Esophagus (tissue), 2 donors: ENCODE measurements around the gene CDC26. TPM values are rescaled to one million over a fixed set of nuclear protein-coding genes. Genes with fewer than 3 reads are reported as not detected.

Experiments used
- H3K27ac ChIP-seq, 2 donors: one replicate each; pipeline ENCODE4 v1.5.1; 2013; ENCODE audit warnings: low read depth in 2 of 2, mild to moderate bottlenecking in 2 of 2, inconsistent platforms in 1 of 2, low read length in 1 of 2, moderate library complexity in 1 of 2
- H3K27me3 ChIP-seq, 2 donors: one replicate each; pipeline ENCODE4 v1.6.1; 2013; ENCODE audit warnings: low read length in 2 of 2, control low read depth in 1 of 2, mild to moderate bottlenecking in 1 of 2; ENCODE audit not compliant: insufficient read depth in 2 of 2, control insufficient read depth in 1 of 2
- H3K36me3 ChIP-seq, 2 donors: one replicate each; pipeline ENCODE4 v1.6.1; 2013; ENCODE audit warnings: low read length in 1 of 2; ENCODE audit not compliant: control insufficient read depth in 2 of 2, insufficient read depth in 2 of 2
- H3K4me1 ChIP-seq, 2 donors: one replicate each; pipeline ENCODE4 v1.6.1; 2013; ENCODE audit warnings: low read length in 1 of 2; ENCODE audit not compliant: control insufficient read depth in 2 of 2, insufficient read depth in 2 of 2
- H3K4me3 ChIP-seq, 2 donors: one replicate each; pipeline ENCODE4 v1.5.1; 2013; ENCODE audit warnings: low read length in 2 of 2, mild to moderate bottlenecking in 2 of 2, low read depth in 1 of 2, moderate library complexity in 1 of 2
- H3K9me3 ChIP-seq, 2 donors: one replicate each; pipeline ENCODE4 v1.6.1; 2013; ENCODE audit warnings: mild to moderate bottlenecking in 2 of 2, low read depth in 1 of 2, low read length in 1 of 2, moderate library complexity in 1 of 2; ENCODE audit not compliant: control insufficient read depth in 2 of 2, insufficient read depth in 1 of 2
- WGBS, 2 donors: extraction: QIAGEN DNeasy Blood & Tissue Kit; methylation state at CpG; one replicate each; pipeline ENCODE4 v1.1.7; 2013; 5-methylcytosine and 5-hydroxymethylcytosine counted together
- polyA plus RNA-seq, 2 donors: library from polyadenylated mRNA; stranded (reverse); fragments of 200-250 nt; gene quantifications; one replicate each; pipeline ENCODE4 v1.2.3, GENCODE V29; 2013
- donor health status: healthy with polysubstance abuse.
- donor health status: Bipolar disorder and iron deficiency.

Gene CDC26
- polyA plus RNA-seq, 2 donors, result 13.5 to 27.9 TPM

DNA sequence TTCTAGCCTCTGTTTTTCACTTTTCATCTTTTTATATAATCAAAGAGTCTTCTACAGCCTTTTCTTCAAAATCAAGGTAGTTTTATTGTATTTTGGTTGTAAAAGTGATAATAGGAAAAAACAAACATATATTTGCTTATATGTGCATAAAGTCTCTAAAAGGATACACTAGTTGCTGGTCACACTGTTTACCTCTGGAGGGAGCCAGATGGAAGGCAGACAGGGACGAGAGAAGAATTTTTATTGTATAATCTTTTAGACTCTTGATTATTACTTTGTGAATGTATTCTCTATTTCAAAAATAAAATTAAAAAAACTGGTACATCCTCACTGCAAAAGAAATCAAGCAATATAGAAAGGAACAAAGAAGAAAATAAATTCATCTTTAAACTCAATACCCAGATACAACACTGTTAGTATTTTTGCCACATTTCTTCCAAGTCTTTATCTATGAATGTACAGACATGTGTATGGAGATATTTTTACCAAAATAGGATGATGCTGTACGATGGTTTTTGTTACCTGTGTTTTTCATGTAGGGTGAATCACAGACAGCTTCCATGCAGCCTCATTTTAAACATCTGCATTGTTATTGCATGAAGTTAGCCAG, 33.9 kb upstream of the CDC26 start:
- Histone ChIP-seq H3K4me3 (no peak overlapping the region), H3K27me3 (no peaks in the 10 kb centered on the region), H3K4me1 (no peaks in the 10 kb centered on the region), H3K9me3 (no peaks in the 10 kb centered on the region), H3K36me3 (no peaks in the 10 kb centered on the region), H3K27ac (no peak overlapping the region)
- 7 to 11% methylated on average over 2 of the region's 2 CpGs for WGBS, 2 donors

DNA sequence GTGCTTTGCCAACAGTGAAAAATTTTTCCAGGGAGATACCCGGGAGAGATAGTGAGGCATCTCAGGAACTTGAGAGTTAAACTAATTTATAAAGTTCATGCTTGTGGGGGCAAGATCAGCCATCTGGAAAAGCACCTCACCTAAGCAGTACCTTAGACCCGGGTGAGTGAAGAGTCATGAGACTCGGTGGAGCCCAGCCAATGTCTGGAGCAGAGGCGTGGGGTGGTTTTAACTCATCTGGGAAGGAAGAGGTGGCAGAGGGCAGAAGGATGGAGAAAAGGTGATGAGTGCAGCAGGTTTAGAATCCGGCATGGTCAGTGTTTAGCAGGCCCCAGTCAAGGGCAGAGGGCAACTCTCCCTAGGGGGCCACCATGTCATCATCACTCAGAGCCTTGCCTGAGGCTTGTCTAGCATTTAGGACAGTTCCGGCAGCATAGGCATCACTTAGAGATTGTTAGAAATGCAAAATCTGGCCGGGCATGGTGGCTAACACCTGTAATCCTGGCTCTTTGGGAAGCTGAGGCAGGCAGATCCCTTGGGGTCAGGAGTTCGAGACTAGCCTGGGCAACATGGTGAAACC, 32.1 kb upstream of the CDC26 start:
- H3K4me3 ChIP-seq, result no peak overlapping the region
- WGBS, 2 donors, result 65 to 70% methylated on average over 8 of the region's 8 CpGs
- no peak overlapping the region for H3K27ac ChIP-seq
- H3K36me3 ChIP-seq, result no peaks in the 10 kb centered on the region
- H3K9me3 ChIP-seq, result no peaks in the 10 kb centered on the region
- no peaks in the 10 kb centered on the region for H3K27me3 ChIP-seq
- peaks cover 0 to 3% of the 10 kb centered on the region in 2 donors for H3K4me1 ChIP-seq

DNA sequence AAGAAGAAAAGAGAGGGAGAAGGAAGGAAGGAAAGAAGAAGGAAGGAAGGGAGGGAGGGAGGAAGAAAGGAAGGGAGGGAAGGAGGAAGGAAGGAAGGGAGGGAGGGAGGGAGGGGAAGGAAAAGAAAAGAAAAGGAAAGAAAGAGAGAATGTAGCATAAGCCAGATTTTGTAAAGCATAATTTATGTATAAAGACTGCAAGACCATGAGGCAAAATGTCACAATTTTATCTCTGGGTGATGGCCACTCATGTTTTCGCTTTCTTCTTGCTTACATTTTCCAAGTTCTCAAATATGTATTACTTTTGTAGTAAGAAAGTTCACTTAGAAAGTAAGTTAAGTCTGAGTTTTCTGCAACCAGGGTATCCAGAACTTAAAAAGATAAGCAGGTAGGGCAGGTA, 31.2 kb upstream of the CDC26 start:
- WGBS, 2 donors, result 90% methylated on average over 1 of the region's 1 CpG
- no peaks in the 10 kb centered on the region for H3K9me3 ChIP-seq

DNA sequence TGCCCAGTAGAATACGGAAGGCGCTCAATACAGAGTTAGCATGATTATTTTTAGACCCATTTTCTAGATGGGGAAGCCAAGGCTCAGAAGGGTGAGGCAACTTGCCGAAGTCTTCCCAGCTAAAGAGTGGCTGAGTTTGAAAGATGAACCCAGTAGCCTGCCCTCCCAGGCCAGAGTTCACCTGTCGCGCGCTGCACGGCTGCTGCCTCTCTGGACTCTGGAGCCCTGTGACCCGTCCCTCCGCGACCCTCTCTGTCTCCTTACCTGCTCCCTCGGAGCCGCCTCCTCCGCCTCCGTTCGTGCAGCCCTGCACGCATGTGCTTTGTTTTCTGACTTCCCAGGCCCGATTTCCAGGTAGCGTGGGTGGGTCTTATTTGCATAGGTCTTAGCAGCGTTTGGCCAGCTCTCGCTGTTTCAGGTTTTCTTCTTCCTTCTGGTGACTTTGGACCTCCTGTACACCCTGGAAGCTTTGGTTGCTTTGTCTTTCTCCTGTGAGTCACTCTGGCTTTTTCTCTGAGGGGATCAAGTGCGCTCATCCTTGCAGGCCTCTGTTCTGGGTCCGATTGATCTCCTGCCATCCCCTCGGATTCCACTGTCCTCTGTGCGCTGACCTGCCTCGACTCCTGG, 27.5 kb upstream of the CDC26 start, which contains the start of gene RNF183:
Gene RNF183, minus strand, starts transcription at position 585 of the 627 bp plus-strand sequence. CDS start 5,192 bp downstream, outside the sequence.
- WGBS, 2 donors, result 50 to 55% methylated on average over 25 of the region's 25 CpGs
- Histone ChIP-seq H3K27ac (peak within 1 kb of the TSS; percentile 47 to 52), H3K4me3 (peak within 1 kb of the TSS in 1 of 2 donors; percentile 9), H3K36me3 (no peaks in the 10 kb centered on the region), H3K4me1 (peaks cover 0 to 3% of the 10 kb centered on the region in 2 donors), H3K9me3 (no peaks in the 10 kb centered on the region), H3K27me3 (no peaks in the 10 kb centered on the region)

More for the DNA sequence above, 31.2 kb upstream of the CDC26 start:
- no peak overlapping the region for H3K27ac ChIP-seq
- no peaks in the 10 kb centered on the region for H3K27me3 ChIP-seq
- peaks cover 0 to 3% of the 10 kb centered on the region in 2 donors for H3K4me1 ChIP-seq
- no peak overlapping the region for H3K4me3 ChIP-seq
- no peaks in the 10 kb centered on the region for H3K36me3 ChIP-seq

DNA sequence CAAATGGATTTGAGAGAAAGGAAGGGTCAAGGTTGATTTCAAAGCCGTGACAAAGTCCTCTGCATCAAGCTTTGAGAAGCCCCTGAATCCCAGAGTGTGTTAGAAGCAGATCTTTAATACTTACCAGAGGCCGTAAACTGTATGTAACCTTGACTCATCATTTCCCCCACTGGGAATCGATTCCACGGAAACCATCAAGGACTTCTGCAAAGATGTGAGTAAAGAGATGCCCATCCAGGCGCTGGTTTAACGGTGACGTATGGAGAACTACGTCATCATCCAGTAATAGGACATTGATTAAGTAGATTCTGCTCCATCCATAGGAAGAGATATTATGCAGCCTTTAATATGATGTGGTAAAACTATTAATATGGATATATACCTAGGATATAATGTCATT, 26.2 kb upstream of the CDC26 start:
- Histone ChIP-seq H3K4me3 (no peak overlapping the region), H3K9me3 (no peaks in the 10 kb centered on the region), H3K27ac (no peak overlapping the region), H3K27me3 (no peaks in the 10 kb centered on the region), H3K4me1 (peaks cover 0 to 3% of the 10 kb centered on the region in 2 donors), H3K36me3 (no peaks in the 10 kb centered on the region)
- WGBS, 2 donors, result 85 to 88% methylated on average over 8 of the region's 8 CpGs

DNA sequence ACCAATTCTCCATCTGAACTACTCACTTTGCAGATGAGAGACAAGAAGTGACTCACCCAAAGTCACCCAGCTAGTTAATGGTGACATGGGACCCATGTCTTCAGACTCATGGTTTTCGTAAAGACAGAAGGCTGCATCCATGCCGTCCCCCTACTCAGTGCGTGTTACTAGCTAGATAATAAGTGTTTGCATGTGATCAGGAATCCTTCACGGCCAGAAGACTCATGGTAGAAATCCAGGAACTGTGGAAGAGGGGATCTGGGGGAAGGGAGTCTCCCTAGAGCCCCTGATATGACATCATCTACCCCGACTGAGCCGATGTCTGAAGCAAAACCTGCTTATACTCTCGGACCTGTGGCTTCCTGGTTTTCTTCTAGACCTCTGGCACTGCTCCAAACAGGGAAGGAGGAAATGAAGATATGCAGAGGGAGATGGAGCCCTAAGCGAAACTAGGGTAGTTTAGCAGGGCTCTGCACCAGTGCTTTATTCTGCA, 24.5 kb upstream of the CDC26 start:
- Histone ChIP-seq H3K9me3 (no peaks in the 10 kb centered on the region), H3K27ac (no peak overlapping the region)
- WGBS, 2 donors, result 47 to 63% methylated on average over 8 of the region's 8 CpGs

DNA sequence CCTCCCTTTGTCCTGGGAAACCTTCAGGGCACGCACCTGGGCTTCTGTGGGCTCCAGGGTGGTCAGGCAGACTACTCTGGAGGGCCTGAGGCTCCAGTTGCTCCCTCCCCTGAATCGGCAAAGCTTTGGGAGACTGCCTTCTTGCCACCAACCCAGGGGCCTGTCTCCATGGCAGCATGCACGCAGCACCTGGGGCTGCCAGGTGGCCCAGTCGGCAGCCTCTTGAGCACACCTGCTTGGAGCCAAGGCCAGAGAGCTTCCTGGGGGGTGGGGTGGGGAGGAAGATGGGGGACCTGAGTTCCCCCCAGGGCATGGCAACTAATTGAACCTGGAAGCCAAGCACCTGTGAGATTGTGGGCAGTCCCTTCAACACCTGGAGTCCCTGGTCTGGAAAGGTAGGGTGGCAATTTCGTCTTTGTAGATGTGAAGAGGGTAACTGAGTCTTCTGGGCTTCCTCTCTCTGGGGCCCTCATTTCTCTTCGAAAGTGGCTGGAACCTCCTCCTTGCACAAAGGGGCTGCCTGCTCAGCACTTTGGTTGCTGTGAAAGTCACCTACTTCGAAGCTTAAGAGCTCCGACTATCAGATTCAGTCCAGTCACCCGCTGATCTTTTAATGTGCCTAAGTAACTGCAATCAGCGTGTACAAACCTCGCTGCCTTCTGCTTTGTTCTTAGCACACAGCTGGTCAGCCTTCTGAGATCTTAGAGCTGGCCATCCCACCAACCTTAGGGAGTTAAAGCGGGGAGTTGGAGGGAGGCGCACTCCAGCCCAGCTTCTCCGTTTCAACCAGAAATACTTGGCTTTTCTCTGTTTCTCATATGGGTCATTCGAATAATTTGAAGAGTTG, 23.8 kb upstream of the CDC26 start:
- WGBS, 2 donors, result 81 to 85% methylated on average over 15 of the region's 15 CpGs
- Histone ChIP-seq H3K36me3 (no peaks in the 10 kb centered on the region), H3K4me1 (peaks cover 0 to 3% of the 10 kb centered on the region in 2 donors), H3K27ac (no peak overlapping the region), H3K9me3 (no peaks in the 10 kb centered on the region), H3K27me3 (no peaks in the 10 kb centered on the region), H3K4me3 (no peak overlapping the region)

More for the DNA sequence above, 24.5 kb upstream of the CDC26 start:
- Histone ChIP-seq H3K27me3 (no peaks in the 10 kb centered on the region), H3K4me3 (no peak overlapping the region), H3K4me1 (peaks cover 0 to 3% of the 10 kb centered on the region in 2 donors), H3K36me3 (no peaks in the 10 kb centered on the region)

DNA sequence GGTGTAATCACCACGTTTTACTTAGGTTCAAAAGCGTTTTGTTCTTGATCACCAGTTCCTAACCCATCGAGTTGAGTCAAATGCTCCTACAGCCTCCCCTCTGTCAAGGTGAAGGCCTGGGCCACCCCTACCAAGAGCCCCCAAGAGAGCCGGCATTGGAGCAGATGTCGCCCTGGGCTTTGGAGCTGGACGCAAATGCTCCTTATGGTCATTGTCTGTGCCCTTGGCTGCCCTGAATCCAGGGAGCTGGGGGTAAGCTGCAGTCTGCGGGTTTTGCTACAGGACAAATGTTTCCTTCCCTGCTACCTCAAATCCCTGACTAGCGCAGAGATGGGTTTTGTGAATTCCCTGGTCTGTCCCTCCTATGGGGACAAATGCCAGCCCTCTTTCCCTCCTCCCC, 22.9 kb upstream of the CDC26 start:
- WGBS, 2 donors, result 89 to 91% methylated on average over 8 of the region's 8 CpGs
- Histone ChIP-seq H3K4me1 (peaks cover 0 to 3% of the 10 kb centered on the region in 2 donors), H3K36me3 (peaks cover 0 to 2% of the 10 kb centered on the region in 2 donors), H3K27ac (no peak overlapping the region), H3K27me3 (no peaks in the 10 kb centered on the region), H3K4me3 (no peak overlapping the region), H3K9me3 (no peaks in the 10 kb centered on the region)
